ENCODE results near the gene SLC9A1. TPM values are rescaled to one million over a fixed set of nuclear protein-coding genes. Genes with fewer than 3 reads are reported as not detected.

The SLC9A1 gene
- total and polyA plus RNA-seq, 10 of the 15 experiments (the other 5 are each of a cell fraction or from before 2014, with no cell fraction given): 0.87 to 21.4 (median 4.3) TPM

DNA sequence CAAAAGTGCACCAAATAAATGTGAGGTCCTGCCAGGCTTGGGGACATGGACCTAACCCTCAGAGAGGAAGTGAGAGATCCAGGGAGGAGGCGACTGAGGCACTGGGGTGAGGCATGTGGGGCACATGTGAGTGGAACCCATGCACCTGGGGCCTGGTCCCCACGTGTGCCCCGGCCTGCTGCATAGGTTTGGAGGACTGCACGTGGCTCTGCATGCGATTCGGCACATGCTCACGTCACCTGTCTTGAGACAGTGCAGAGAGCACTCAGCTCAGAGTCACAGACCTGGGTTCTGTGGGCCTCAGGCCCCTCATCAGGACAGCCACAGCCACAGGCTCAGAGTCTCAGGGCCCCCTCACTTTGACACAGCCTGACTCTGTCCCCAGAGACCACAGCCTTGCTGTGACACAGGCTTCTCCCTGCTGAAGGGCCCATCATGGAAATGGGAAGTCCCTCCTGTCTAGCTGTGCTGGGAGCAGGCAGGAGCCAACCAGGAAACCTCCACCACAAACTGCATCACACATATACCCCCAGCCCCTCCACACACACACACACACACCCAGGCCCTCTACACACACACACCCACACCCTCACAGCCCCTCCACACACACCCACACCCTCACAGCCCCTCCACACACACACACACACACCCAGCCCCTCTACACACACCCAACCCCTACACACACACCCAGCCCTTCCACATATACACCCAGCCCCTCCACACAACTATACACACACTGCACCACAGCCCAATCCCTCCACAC, 48.2 kb downstream of the SLC9A1 start (continued):
- TF ChIP-seq CBX5 (IDR thresholded peaks at IDR 0.05; ENCODE audit: low read depth) (no peak), BACH1 (IDR thresholded peaks at IDR 0.05; ENCODE audit: borderline replicate concordance) (no peak), HDGF (IDR thresholded peaks at IDR 0.05) (peak; percentile 90), ZBTB33 (IDR thresholded peaks at IDR 0.05) (no peak), SIN3A (IDR thresholded peaks at IDR 0.05; ENCODE audit: low read depth, low read length) (no peak), E2F8 (IDR thresholded peaks at IDR 0.05; ENCODE audit: low read depth, partially characterized antibody) (no peak), KDM1A (IDR thresholded peaks at IDR 0.05; ENCODE audit: borderline replicate concordance) (no peak), JUND (IDR thresholded peaks at IDR 0.05; ENCODE audit: low read depth, low read length) (no peak), MXI1 (IDR thresholded peaks at IDR 0.05; ENCODE audit: low read depth, low read length) (peak; percentile 91), RFX5 (IDR thresholded peaks at IDR 0.05; ENCODE audit: low read depth, low read length) (no peak), NR2C2 (IDR thresholded peaks at IDR 0.05; ENCODE audit: borderline replicate concordance, control insufficient read depth, insufficient read length, low read depth) (no peak), ESRRA (IDR thresholded peaks at IDR 0.05; ENCODE audit: low read length) (no peak), ATF7 (IDR thresholded peaks at IDR 0.05; ENCODE audit: low read depth) (peak; percentile 40; the same call in 1 of the 2 replicates), HDAC2 (IDR thresholded peaks at IDR 0.05) (no peak), NR2F1 (conservative IDR thresholded peaks at IDR 0.05) (peak; percentile 55; the same call in 1 of the 2 replicates), NFXL1 (IDR thresholded peaks at IDR 0.05; ENCODE audit: borderline replicate concordance) (no peak), PBX3 (IDR thresholded peaks at IDR 0.05; ENCODE audit: insufficient replicate concordance, low read depth, low read length) (no peak), ZNF274 (IDR thresholded peaks at IDR 0.05; ENCODE audit: insufficient read depth, insufficient read length) (no peak), ETV6 (conservative IDR thresholded peaks at IDR 0.05 in 1 of 2, IDR thresholded peaks at IDR 0.05 in 1 of 2; ENCODE audit: borderline replicate concordance in 1 of 2, low read depth in 1 of 2) (no peak), GABPA (IDR thresholded peaks at IDR 0.05; ENCODE audit: low read depth) (no peak)
- TF ChIP-seq, protein P1, sequence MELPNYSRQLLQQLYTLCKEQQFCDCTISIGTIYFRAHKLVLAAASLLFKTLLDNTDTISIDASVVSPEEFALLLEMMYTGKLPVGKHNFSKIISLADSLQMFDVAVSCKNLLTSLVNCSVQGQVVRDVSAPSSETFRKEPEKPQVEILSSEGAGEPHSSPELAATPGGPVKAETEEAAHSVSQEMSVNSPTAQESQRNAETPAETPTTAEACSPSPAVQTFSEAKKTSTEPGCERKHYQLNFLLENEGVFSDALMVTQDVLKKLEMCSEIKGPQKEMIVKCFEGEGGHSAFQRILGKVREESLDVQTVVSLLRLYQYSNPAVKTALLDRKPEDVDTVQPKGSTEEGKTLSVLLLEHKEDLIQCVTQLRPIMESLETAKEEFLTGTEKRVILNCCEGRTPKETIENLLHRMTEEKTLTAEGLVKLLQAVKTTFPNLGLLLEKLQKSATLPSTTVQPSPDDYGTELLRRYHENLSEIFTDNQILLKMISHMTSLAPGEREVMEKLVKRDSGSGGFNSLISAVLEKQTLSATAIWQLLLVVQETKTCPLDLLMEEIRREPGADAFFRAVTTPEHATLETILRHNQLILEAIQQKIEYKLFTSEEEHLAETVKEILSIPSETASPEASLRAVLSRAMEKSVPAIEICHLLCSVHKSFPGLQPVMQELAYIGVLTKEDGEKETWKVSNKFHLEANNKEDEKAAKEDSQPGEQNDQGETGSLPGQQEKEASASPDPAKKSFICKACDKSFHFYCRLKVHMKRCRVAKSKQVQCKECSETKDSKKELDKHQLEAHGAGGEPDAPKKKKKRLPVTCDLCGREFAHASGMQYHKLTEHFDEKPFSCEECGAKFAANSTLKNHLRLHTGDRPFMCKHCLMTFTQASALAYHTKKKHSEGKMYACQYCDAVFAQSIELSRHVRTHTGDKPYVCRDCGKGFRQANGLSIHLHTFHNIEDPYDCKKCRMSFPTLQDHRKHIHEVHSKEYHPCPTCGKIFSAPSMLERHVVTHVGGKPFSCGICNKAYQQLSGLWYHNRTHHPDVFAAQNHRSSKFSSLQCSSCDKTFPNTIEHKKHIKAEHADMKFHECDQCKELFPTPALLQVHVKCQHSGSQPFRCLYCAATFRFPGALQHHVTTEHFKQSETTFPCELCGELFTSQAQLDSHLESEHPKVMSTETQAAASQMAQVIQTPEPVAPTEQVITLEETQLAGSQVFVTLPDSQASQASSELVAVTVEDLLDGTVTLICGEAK (IDR thresholded peaks at IDR 0.05; ENCODE audit: borderline replicate concordance): no peak

Measured in GM12878 (cell line).